AG09319 (cell line): ENCODE results near the gene MYH7B.

Source experiments
- DNase-seq: peaks from one replicate; pipeline ENCODE4 v3.0.0-alpha.2; 2010; ENCODE audit warnings: low read depth; ENCODE audit errors: extremely low read depth
- TF ChIP-seq, protein P1 (sequence below): IDR thresholded peaks from 2 replicates; pipeline ENCODE4 v1.5.1; 2011; ENCODE audit warnings: low read depth, mild to moderate bottlenecking, inconsistent platforms, low read length, moderate library complexity

The MYH7B gene

DNA sequence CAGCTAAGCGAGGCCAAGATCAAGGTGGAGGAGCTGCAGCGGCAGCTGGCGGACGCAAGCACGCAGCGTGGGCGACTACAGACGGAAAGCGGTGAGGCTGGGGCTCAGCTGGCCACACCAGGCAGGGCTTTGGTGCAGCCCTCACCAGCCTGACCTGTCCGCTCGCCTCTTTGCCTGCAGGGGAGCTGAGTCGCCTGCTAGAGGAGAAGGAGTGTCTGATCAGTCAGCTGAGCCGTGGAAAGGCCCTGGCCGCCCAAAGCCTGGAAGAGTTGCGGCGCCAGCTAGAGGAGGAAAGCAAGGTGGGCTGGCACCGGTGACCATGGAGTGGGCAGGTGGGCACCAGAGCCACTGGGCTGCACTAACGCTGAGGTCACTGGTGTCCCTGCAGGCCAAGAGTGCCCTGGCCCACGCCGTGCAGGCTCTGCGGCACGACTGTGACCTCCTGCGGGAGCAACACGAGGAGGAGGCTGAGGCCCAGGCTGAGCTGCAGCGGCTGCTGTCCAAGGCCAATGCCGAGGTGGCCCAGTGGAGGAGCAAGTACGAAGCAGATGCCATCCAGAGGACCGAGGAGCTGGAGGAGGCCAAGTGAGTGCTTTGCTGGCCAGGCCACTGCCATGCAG, 42.8 kb downstream of the MYH7B start:
- DNase-seq: no peak
- TF ChIP-seq, protein P1, sequence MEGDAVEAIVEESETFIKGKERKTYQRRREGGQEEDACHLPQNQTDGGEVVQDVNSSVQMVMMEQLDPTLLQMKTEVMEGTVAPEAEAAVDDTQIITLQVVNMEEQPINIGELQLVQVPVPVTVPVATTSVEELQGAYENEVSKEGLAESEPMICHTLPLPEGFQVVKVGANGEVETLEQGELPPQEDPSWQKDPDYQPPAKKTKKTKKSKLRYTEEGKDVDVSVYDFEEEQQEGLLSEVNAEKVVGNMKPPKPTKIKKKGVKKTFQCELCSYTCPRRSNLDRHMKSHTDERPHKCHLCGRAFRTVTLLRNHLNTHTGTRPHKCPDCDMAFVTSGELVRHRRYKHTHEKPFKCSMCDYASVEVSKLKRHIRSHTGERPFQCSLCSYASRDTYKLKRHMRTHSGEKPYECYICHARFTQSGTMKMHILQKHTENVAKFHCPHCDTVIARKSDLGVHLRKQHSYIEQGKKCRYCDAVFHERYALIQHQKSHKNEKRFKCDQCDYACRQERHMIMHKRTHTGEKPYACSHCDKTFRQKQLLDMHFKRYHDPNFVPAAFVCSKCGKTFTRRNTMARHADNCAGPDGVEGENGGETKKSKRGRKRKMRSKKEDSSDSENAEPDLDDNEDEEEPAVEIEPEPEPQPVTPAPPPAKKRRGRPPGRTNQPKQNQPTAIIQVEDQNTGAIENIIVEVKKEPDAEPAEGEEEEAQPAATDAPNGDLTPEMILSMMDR: no peak

GRCh38 chr20:34999021-34999451, 43.4 kb downstream of the MYH7B start:
- TF ChIP-seq, protein P1: no peak
- DNase-seq: no peak

GRCh38 chr20:34999782-35000181, 44.1 kb downstream of the MYH7B start:
- TF ChIP-seq, protein P1: no peak
- no peak for DNase-seq

DNA sequence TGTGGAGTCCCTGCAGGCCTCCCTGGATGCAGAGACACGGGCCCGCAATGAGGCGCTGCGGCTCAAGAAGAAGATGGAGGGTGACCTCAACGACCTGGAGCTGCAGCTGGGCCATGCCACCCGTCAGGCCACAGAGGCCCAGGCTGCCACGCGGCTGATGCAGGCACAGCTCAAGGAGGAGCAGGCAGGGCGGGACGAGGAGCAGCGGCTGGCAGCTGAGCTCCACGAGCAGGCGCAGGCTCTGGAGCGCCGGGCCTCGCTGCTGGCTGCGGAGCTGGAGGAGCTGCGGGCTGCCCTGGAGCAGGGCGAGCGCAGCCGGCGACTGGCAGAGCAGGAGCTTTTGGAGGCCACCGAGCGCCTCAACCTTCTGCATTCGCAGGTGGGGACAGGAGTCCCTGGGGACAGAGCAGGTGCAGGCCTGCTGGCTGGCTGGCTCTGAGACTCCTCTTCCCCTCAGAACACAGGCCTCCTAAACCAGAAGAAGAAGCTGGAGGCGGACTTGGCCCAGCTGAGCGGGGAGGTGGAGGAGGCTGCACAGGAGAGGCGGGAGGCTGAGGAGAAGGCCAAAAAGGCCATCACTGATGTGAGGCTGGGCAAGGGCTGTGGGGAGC, 44.7 kb downstream of the MYH7B start:
- DNase-seq: no peak
- TF ChIP-seq, protein P1: no peak

- TF ChIP-seq, protein P1: no peak
- DNase-seq: no peak
These were observed 45.4 kb downstream of the MYH7B start for GRCh38 chr20:35000922-35001595.

- TF ChIP-seq, protein P1: peak; percentile 11
- no peak for DNase-seq
These were observed 46.1 kb downstream of the MYH7B start for GRCh38 chr20:35001596-35002362.
